DMS114 treated with DMSO at 0.1 percent for 48 hours (cell line): ENCODE measurements around the gene ARHGEF16.

ENCODE experiments used
- DNase-seq: peaks from one replicate; lab custom pipeline; 2025; ENCODE audit not compliant: unreplicated experiment; lab: John Stamatoyannopoulos, UW

Gene ARHGEF16

GRCh38 chr1:3468236-3469103 is 14.0 kb downstream of the ARHGEF16 start:
- no peak for DNase-seq

- no peak for DNase-seq
These were observed 14.8 kb downstream of the ARHGEF16 start for GRCh38 chr1:3469104-3469848.

- no peak for DNase-seq
These were observed 15.6 kb downstream of the ARHGEF16 start for GRCh38 chr1:3469849-3470649.

- DNase-seq = no peak
These were observed 16.3 kb downstream of the ARHGEF16 start for GRCh38 chr1:3470650-3471355.

- DNase-seq = no peak
These were observed 17.1 kb downstream of the ARHGEF16 start for GRCh38 chr1:3471356-3472087.

DNA sequence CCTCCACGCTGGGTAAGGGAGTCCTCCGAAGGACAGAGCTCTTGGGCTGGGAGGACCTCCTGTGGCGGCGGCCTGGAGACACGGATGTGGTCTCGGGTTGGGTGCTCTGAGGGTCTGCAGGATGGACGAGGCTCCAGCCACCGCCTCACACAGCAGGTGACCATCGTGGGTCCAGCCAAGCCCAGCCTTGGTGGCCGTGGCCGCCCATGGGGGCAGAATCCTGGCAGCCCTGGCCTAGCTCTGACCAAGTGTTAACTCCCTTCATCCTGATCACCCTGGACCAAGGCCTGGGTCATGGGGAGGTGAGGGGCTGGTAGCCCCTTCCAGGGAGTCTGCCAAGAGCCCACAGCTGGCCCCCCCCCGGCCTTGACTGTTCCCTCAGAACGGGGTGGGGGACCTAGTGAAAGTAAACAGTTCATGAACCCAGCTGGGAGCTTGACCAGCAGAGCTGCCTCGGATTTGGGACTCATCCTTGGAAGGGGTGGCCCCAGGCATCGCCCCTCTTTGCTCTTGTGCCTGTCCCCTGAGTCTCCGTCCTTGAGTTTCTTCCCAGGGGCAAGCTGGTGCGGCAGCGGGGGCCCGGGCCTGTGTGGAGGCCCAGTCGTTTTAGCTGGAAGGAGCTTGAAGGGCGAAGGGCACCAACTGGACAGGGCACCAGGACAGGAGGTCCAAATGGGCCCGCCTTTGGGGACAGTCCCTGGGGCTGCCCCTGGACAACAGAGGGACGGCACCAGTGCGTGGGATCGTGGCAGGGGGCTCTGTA is 17.8 kb downstream of the ARHGEF16 start:
- DNase-seq = no peak

DNA sequence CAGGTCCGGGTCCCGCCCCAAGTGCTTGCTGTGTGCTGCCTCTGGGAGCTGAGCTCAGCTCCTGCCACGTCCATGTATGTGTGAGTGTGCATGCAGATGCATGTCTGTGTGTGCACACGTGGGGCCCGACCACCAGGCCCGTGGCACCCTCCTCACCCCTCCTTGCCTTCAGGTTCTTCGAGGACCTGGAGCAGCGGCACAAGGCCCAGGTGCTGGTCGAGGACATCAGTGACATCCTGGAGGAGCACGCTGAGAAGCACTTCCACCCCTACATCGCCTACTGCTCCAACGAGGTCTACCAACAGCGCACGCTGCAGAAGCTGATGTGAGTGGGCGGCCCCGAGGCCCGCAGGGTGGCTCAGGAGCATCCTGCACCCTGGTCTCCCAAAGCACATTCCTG is 18.4 kb downstream of the ARHGEF16 start:
- no peak for DNase-seq

- no peak for DNase-seq
These were observed 18.9 kb downstream of the ARHGEF16 start for GRCh38 chr1:3473381-3473844.

GRCh38 chr1:3474016-3474415 is 19.6 kb downstream of the ARHGEF16 start:
- no peak for DNase-seq

GRCh38 chr1:3474421-3474820 is 20.0 kb downstream of the ARHGEF16 start:
- no peak for DNase-seq

- DNase-seq = no peak
These were observed 21.5 kb downstream of the ARHGEF16 start for GRCh38 chr1:3475839-3476573.

- DNase-seq = no peak
These were observed 22.2 kb downstream of the ARHGEF16 start for GRCh38 chr1:3476666-3477065.

GRCh38 chr1:3477241-3477995 is 23.0 kb downstream of the ARHGEF16 start:
- DNase-seq = no peak

- no peak for DNase-seq
These were observed 23.7 kb downstream of the ARHGEF16 start for GRCh38 chr1:3478187-3478586.

GRCh38 chr1:3479511-3480368 is 25.3 kb downstream of the ARHGEF16 start:
- no peak for DNase-seq

DNA sequence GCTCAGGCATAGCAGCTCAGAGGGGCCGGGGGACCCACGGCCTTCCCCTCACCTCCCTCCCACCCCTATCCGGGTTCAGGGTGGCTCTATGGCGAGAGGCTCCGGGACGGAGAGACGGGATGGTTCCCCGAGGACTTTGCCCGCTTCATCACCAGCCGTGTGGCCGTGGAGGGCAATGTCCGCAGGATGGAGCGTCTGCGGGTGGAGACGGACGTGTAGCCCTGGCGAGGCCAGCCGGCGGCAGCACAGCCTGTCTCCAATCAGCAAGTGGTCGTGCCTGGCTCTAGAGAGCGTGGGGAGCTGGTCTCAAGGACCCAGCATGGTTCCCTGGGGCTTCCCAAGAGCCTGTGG is 25.9 kb downstream of the ARHGEF16 start:
- DNase-seq = no peak

- DNase-seq = no peak
These were observed 26.6 kb downstream of the ARHGEF16 start for GRCh38 chr1:3481046-3481445.
